ENCODE results near the gene QSER1.

The QSER1 gene

GRCh38 chr11:32895471-32895870, 2.9 kb downstream of the QSER1 start:
- H3K36me3 ChIP-seq (ENCODE audit: control insufficient read depth, low read length) = peaks cover 54% of the 10 kb centered on the region
- peaks cover 75% of the 10 kb centered on the region for H3K79me2 ChIP-seq (ENCODE audit: control insufficient read depth, low read length)
- TF ChIP-seq CTCF (IDR thresholded peaks at IDR 0.05; ENCODE audit: low read depth, low read length, poor library complexity, severe bottlenecking) = no peak
- TF ChIP-seq EZH2phosphoT487 (IDR thresholded peaks at IDR 0.05; ENCODE audit: borderline replicate concordance, low read length) = no peak
- peaks cover 11% of the 10 kb centered on the region; the same call in 1 of the 2 replicates for H4K20me1 ChIP-seq (ENCODE audit: control insufficient read depth, insufficient read depth, low read depth, low read length)
- peak overlapping the region; percentile 91 for H3K4me3 ChIP-seq (ENCODE audit: low read length)
- no peaks in the 10 kb centered on the region for H3K9me3 ChIP-seq (ENCODE audit: control insufficient read depth, insufficient read depth, low read length)
- H3F3A ChIP-seq (ENCODE audit: control insufficient read depth, insufficient read depth) = 0 out of 2 replicates have a peak, but pooled peaks cover 2% of the 10 kb centered on the region
- no peak overlapping the region for H3K27ac ChIP-seq (ENCODE audit: low read depth, low read length)
- no peaks in the 10 kb centered on the region for H3K27me3 ChIP-seq (ENCODE audit: control insufficient read depth, low read length)
- H3K4me1 ChIP-seq (ENCODE audit: control insufficient read depth, low read length) = peaks cover 30% of the 10 kb centered on the region
- H3K9me2 ChIP-seq (replicated peaks; ENCODE audit: control insufficient read depth, low read length) = no peaks in the 10 kb centered on the region
- H3K4me2 ChIP-seq (ENCODE audit: low read length) = peak overlapping the region; percentile 81

- no peaks in the 10 kb centered on the region for H3K27me3 ChIP-seq (ENCODE audit: control insufficient read depth, low read length)
- no peak overlapping the region for H3K4me2 ChIP-seq (ENCODE audit: low read length)
- H3F3A ChIP-seq (ENCODE audit: control insufficient read depth, insufficient read depth) = no peaks in the 10 kb centered on the region
- no peak overlapping the region for H3K4me3 ChIP-seq (ENCODE audit: low read length)
- peaks cover 64% of the 10 kb centered on the region for H3K36me3 ChIP-seq (ENCODE audit: control insufficient read depth, low read length)
- TF ChIP-seq CTCF (IDR thresholded peaks at IDR 0.05; ENCODE audit: low read depth, low read length, poor library complexity, severe bottlenecking) = no peak
- no peak for TF ChIP-seq EZH2phosphoT487 (IDR thresholded peaks at IDR 0.05; ENCODE audit: borderline replicate concordance, low read length)
- H3K9me3 ChIP-seq (ENCODE audit: control insufficient read depth, insufficient read depth, low read length) = no peaks in the 10 kb centered on the region
- H4K20me1 ChIP-seq (ENCODE audit: control insufficient read depth, insufficient read depth, low read depth, low read length) = peaks cover 19% of the 10 kb centered on the region; the same call in 1 of the 2 replicates
- H3K79me2 ChIP-seq (ENCODE audit: control insufficient read depth, low read length) = peaks cover 89% of the 10 kb centered on the region
- H3K9me2 ChIP-seq (replicated peaks; ENCODE audit: control insufficient read depth, low read length) = no peaks in the 10 kb centered on the region
- no peak overlapping the region for H3K27ac ChIP-seq (ENCODE audit: low read depth, low read length)
- peaks cover 17% of the 10 kb centered on the region for H3K4me1 ChIP-seq (ENCODE audit: control insufficient read depth, low read length)
These were observed 4.5 kb downstream of the QSER1 start for GRCh38 chr11:32897103-32897502.

- Histone ChIP-seq H3K27ac (ENCODE audit: low read depth, low read length) (no peak overlapping the region), H3K79me2 (ENCODE audit: control insufficient read depth, low read length) (peaks cover 100% of the 10 kb centered on the region), H3K36me3 (ENCODE audit: control insufficient read depth, low read length) (peaks cover 57% of the 10 kb centered on the region), H3K9me3 (ENCODE audit: control insufficient read depth, insufficient read depth, low read length) (no peaks in the 10 kb centered on the region), H3K4me3 (ENCODE audit: low read length) (no peak overlapping the region), H3K4me2 (ENCODE audit: low read length) (no peak overlapping the region), H3K4me1 (ENCODE audit: control insufficient read depth, low read length) (peaks cover 15% of the 10 kb centered on the region), H3F3A (ENCODE audit: control insufficient read depth, insufficient read depth) (no peaks in the 10 kb centered on the region), H4K20me1 (ENCODE audit: control insufficient read depth, insufficient read depth, low read depth, low read length) (peaks cover 19% of the 10 kb centered on the region; the same call in 1 of the 2 replicates), H3K9me2 (replicated peaks; ENCODE audit: control insufficient read depth, low read length) (no peaks in the 10 kb centered on the region), H3K27me3 (ENCODE audit: control insufficient read depth, low read length) (no peaks in the 10 kb centered on the region)
- no peak for TF ChIP-seq CTCF (IDR thresholded peaks at IDR 0.05; ENCODE audit: low read depth, low read length, poor library complexity, severe bottlenecking)
These were observed 6.8 kb downstream of the QSER1 start for GRCh38 chr11:32899438-32899837.
